Gastroesophageal sphincter (tissue), 3 donors: ENCODE data around the gene FAAP20.

Experiments used
- POLR2AphosphoS5 ChIP-seq: sonication (generic); formaldehyde crosslinking; IDR thresholded peaks from one replicate; pipeline ENCODE4 v1.6.1; 2017; ENCODE audit warnings: antibody characterized with exemption
- TF ChIP-seq, protein P1 (sequence below), 4 experiments: fragments of 200-600 bp in 2 of 4; fragments of 450-650 bp in 2 of 4; sonication (generic) in 1 of 4; IDR thresholded peaks; one replicate each; pipeline ENCODE4 v1.5.1; 2017 to 2019; ENCODE audit warnings: antibody characterized with exemption in 4 of 4, mild to moderate bottlenecking in 2 of 4, moderate library complexity in 2 of 4

DNA sequence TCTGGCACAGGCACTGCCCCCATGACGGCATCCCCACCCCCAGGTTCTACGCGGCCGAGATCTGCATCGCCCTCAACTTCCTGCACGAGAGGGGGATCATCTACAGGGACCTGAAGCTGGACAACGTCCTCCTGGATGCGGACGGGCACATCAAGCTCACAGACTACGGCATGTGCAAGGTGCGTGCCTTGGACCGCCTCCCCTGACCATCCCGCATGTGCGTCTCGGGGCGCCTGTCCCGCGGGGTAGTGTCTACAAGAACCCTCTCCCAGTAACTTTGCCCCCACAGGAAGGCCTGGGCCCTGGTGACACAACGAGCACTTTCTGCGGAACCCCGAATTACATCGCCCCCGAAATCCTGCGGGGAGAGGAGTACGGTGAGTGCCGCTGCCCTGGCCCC is 22.6 kb downstream of the FAAP20 start:
- TF ChIP-seq, protein P1, sequence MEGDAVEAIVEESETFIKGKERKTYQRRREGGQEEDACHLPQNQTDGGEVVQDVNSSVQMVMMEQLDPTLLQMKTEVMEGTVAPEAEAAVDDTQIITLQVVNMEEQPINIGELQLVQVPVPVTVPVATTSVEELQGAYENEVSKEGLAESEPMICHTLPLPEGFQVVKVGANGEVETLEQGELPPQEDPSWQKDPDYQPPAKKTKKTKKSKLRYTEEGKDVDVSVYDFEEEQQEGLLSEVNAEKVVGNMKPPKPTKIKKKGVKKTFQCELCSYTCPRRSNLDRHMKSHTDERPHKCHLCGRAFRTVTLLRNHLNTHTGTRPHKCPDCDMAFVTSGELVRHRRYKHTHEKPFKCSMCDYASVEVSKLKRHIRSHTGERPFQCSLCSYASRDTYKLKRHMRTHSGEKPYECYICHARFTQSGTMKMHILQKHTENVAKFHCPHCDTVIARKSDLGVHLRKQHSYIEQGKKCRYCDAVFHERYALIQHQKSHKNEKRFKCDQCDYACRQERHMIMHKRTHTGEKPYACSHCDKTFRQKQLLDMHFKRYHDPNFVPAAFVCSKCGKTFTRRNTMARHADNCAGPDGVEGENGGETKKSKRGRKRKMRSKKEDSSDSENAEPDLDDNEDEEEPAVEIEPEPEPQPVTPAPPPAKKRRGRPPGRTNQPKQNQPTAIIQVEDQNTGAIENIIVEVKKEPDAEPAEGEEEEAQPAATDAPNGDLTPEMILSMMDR (IDR thresholded peaks at IDR 0.05): no peak
- no peak for TF ChIP-seq POLR2AphosphoS5
